ENCODE results near the gene UBR3. TPM values are rescaled to one million over a fixed set of nuclear protein-coding genes. Genes with fewer than 3 reads are reported as not detected.

The UBR3 gene
- polyA plus RNA-seq, 1 donor from 2014 or later = 75.2 TPM

- no peaks in the 10 kb centered on the region for H3K27me3 ChIP-seq (ENCODE audit: insufficient read depth, low read depth, low read length)
- no peak for TF ChIP-seq EP300 (conservative IDR thresholded peaks at IDR 0.05; ENCODE audit: poor library complexity, severe bottlenecking)
- no peak overlapping the region for H2AFZ ChIP-seq (ENCODE audit: low read depth, low read length)
- no peak overlapping the region for H3K9ac ChIP-seq (ENCODE audit: low read length)
- no peaks in the 10 kb centered on the region for H3F3A ChIP-seq (ENCODE audit: insufficient read depth, low read length, poor library complexity, severe bottlenecking)
- no peaks in the 10 kb centered on the region for H3K9me3 ChIP-seq (ENCODE audit: low read length)
- H3K27ac ChIP-seq (ENCODE audit: low read length) = no peak overlapping the region
- H4K20me1 ChIP-seq (ENCODE audit: insufficient read depth) = no peaks in the 10 kb centered on the region
- H3K4me3 ChIP-seq (ENCODE audit: low read length) = no peak overlapping the region
- H3K4me2 ChIP-seq (ENCODE audit: low read length) = no peak overlapping the region
- H3K79me2 ChIP-seq (replicated peaks; ENCODE audit: insufficient read depth, low read length) = no peaks in the 10 kb centered on the region
- no peaks in the 10 kb centered on the region for H3K36me3 ChIP-seq (ENCODE audit: insufficient read depth, low read length)
- no peaks in the 10 kb centered on the region for H3K9me2 ChIP-seq (ENCODE audit: insufficient read depth, low read length)
Observed at GRCh38 chr2:170095380-170095779, 268.1 kb downstream of the UBR3 start.

- no peaks in the 10 kb centered on the region for H3K9me2 ChIP-seq (ENCODE audit: insufficient read depth, low read length)
- TF ChIP-seq EP300 (conservative IDR thresholded peaks at IDR 0.05; ENCODE audit: poor library complexity, severe bottlenecking) (no peak), CTCF (IDR thresholded peaks at IDR 0.05; ENCODE audit: poor library complexity, severe bottlenecking) (no peak), REST (IDR thresholded peaks at IDR 0.05; ENCODE audit: borderline replicate concordance) (no peak), RAD21 (conservative IDR thresholded peaks at IDR 0.05) (no peak), SMC3 (conservative IDR thresholded peaks at IDR 0.05; ENCODE audit: poor library complexity) (no peak), MXI1 (conservative IDR thresholded peaks at IDR 0.05; ENCODE audit: poor library complexity, severe bottlenecking) (no peak), TAF1 (IDR thresholded peaks at IDR 0.05; ENCODE audit: low read depth) (no peak), EZH2 (IDR thresholded peaks at IDR 0.05; ENCODE audit: borderline replicate concordance, insufficient read depth, low read length, poor library complexity, severe bottlenecking) (no peak), POLR2AphosphoS5 (IDR thresholded peaks at IDR 0.05) (no peak)
- no peak overlapping the region for H3K27ac ChIP-seq (ENCODE audit: low read length)
- H3K9ac ChIP-seq (ENCODE audit: low read length) = no peak overlapping the region
- no peak overlapping the region for H2AFZ ChIP-seq (ENCODE audit: low read depth, low read length)
- no peaks in the 10 kb centered on the region for H4K20me1 ChIP-seq (ENCODE audit: insufficient read depth)
- H3K36me3 ChIP-seq (ENCODE audit: insufficient read depth, low read length) = no peaks in the 10 kb centered on the region
- H3K4me3 ChIP-seq (ENCODE audit: low read length) = no peak overlapping the region
- H3K9me3 ChIP-seq (ENCODE audit: low read length) = no peaks in the 10 kb centered on the region
- H3K79me2 ChIP-seq (replicated peaks; ENCODE audit: insufficient read depth, low read length) = no peaks in the 10 kb centered on the region
- H3K27me3 ChIP-seq (ENCODE audit: insufficient read depth, low read depth, low read length) = no peaks in the 10 kb centered on the region
- no peak overlapping the region for H3K4me2 ChIP-seq (ENCODE audit: low read length)
- H3F3A ChIP-seq (ENCODE audit: insufficient read depth, low read length, poor library complexity, severe bottlenecking) = no peaks in the 10 kb centered on the region
Observed at GRCh38 chr2:170098626-170099312, 271.5 kb downstream of the UBR3 start.
